ENCODE measurements around the gene PGBD5.

- TF ChIP-seq CTCF (conservative IDR thresholded peaks at IDR 0.05 in 1 of 2, IDR thresholded peaks at IDR 0.05 in 1 of 2; ENCODE audit: low read depth in 1 of 2, low read length in 2 of 2) (no peak), EZH2 (IDR thresholded peaks at IDR 0.05; ENCODE audit: low read length, missing control alignments) (no peak)
Measured at GRCh38 chr1:230376296-230376695, 49.8 kb downstream of the PGBD5 start.

Measured in fibroblast of lung (primary cell).